Measurements from ENCODE around the gene NUDT2.
"Not testable (repeated sequence)": the region's sequence is repeated elsewhere in the genome, so short reads cannot be mapped to it uniquely, and the experiment has no call there.

The NUDT2 gene

GRCh38 chr9:34335376-34335775, 6.0 kb downstream of the NUDT2 start:
- no peak for DNase-seq

GRCh38 chr9:34337403-34337802, 8.0 kb downstream of the NUDT2 start:
- DNase-seq: no peak

GRCh38 chr9:34338079-34338478, 8.7 kb downstream of the NUDT2 start:
- not testable (repeated sequence) for DNase-seq

- DNase-seq: no peak
Measured at GRCh38 chr9:34338665-34339385, 9.5 kb downstream of the NUDT2 start.

GRCh38 chr9:34341659-34342295, 12.4 kb downstream of the NUDT2 start:
- DNase-seq: no peak

- DNase-seq: peak in 1 of 2 donors; percentile 34
Measured at GRCh38 chr9:34343090-34343489, 13.7 kb downstream of the NUDT2 start.

GRCh38 chr9:34343605-34344004, 14.2 kb downstream of the NUDT2 start:
- no peak for DNase-seq

- no peak for DNase-seq
Measured at GRCh38 chr9:34346873-34347799, 17.8 kb downstream of the NUDT2 start.

- no peak for DNase-seq
Measured at GRCh38 chr9:34347800-34348158, 18.4 kb downstream of the NUDT2 start.

- no peak for DNase-seq
Measured at GRCh38 chr9:34349324-34349723, 20.0 kb downstream of the NUDT2 start.

- not testable (repeated sequence) for DNase-seq
Measured at GRCh38 chr9:34352122-34352652, 22.8 kb downstream of the NUDT2 start.

GRCh38 chr9:34352957-34353356, 23.6 kb downstream of the NUDT2 start:
- DNase-seq: not testable (repeated sequence)

GRCh38 chr9:34362614-34363214, 33.3 kb downstream of the NUDT2 start:
- DNase-seq: no peak

GRCh38 chr9:34363619-34364351, 34.4 kb downstream of the NUDT2 start:
- no peak for DNase-seq

- no peak for DNase-seq
Measured at GRCh38 chr9:34365282-34365681, 35.9 kb downstream of the NUDT2 start.

- DNase-seq: no peak
Measured at GRCh38 chr9:34366365-34366764, 37.0 kb downstream of the NUDT2 start.

- DNase-seq: not testable (repeated sequence)
Measured at GRCh38 chr9:34367751-34368410, 38.5 kb downstream of the NUDT2 start.

GRCh38 chr9:34368796-34369195, 39.4 kb downstream of the NUDT2 start:
- not testable (repeated sequence) for DNase-seq

- DNase-seq: no peak
Measured at GRCh38 chr9:34369636-34370035, 40.3 kb downstream of the NUDT2 start.

GRCh38 chr9:34370335-34370969, 41.1 kb downstream of the NUDT2 start:
- no peak for DNase-seq
